Spleen (tissue), 11 donors: Measurements from ENCODE around the gene TMEM114. TPM values are rescaled to one million over a fixed set of nuclear protein-coding genes. Genes with fewer than 3 reads are reported as not detected.

Experiments used
- DNase-seq: peaks from one replicate; pipeline ENCODE4 v3.0.0-alpha.2; 2020
- H3K27ac ChIP-seq, 8 donors: fragments of 200-600 bp; sonication (generic) in 7 of 8; 1 replicate in 4 of 8; 2 replicates in 4 of 8; pipeline versions ENCODE4 v1.5.0 to v1.8.0; 2016 to 2021; ENCODE audit warnings: inconsistent platforms in 4 of 8, mild to moderate bottlenecking in 4 of 8, moderate library complexity in 1 of 8
- H3K27me3 ChIP-seq, 7 donors: fragments of 200-600 bp; sonication (generic) in 6 of 7; replicated peaks in 1 of 7; 1 replicate in 4 of 7; 2 replicates in 3 of 7; pipeline versions ENCODE4 v1.5.0 to v1.8.0; 2016 to 2021; ENCODE audit warnings: inconsistent platforms in 3 of 7, mild to moderate bottlenecking in 1 of 7
- H3K36me3 ChIP-seq, 6 donors: fragments of 200-600 bp; sonication (generic) in 5 of 6; 1 replicate in 4 of 6; 2 replicates in 2 of 6; pipeline versions ENCODE4 v1.5.0 to v1.8.0; 2016 to 2021; ENCODE audit warnings: inconsistent platforms in 2 of 6
- H3K4me1 ChIP-seq, 6 donors: fragments of 200-600 bp; sonication (generic) in 5 of 6; 1 replicate in 3 of 6; 2 replicates in 3 of 6; pipeline versions ENCODE4 v1.5.0 to v1.8.0; 2016 to 2021; ENCODE audit warnings: inconsistent platforms in 3 of 6
- H3K4me3 ChIP-seq, 8 donors: fragments of 200-600 bp; sonication (generic) in 7 of 8; 1 replicate in 4 of 8; 2 replicates in 4 of 8; pipeline versions ENCODE4 v1.5.0 to v1.8.0; 2016 to 2021; ENCODE audit warnings: inconsistent platforms in 4 of 8, mild to moderate bottlenecking in 4 of 8, moderate library complexity in 2 of 8
- H3K9me3 ChIP-seq, 8 donors: fragments of 200-600 bp; sonication (generic) in 7 of 8; 1 replicate in 4 of 8; 2 replicates in 4 of 8; pipeline versions ENCODE4 v1.5.0 to v1.8.0; 2016 to 2021; ENCODE audit warnings: inconsistent platforms in 4 of 8
- CTCF ChIP-seq, 11 experiments: fragments of 200-600 bp in 7 of 11; fragments of 450-650 bp in 4 of 11; sonication (generic) in 4 of 11; IDR thresholded peaks in 8 of 11; conservative IDR thresholded peaks in 3 of 11; 1 replicate in 7 of 11; 2 replicates in 4 of 11; pipeline versions ENCODE4 v1.4.0 to v1.8.0; 2016 to 2021; ENCODE audit warnings: antibody characterized with exemption in 11 of 11, inconsistent platforms in 4 of 11, mild to moderate bottlenecking in 1 of 11
- POLR2A ChIP-seq, 3 donors: fragments of 450-650 bp; IDR thresholded peaks; one replicate each; pipeline ENCODE4 v1.5.1; 2017; ENCODE audit warnings: antibody characterized with exemption in 3 of 3, mild to moderate bottlenecking in 1 of 3
- POLR2AphosphoS5 ChIP-seq, 3 donors: sonication (generic); formaldehyde crosslinking; IDR thresholded peaks; one replicate each; pipeline ENCODE4 v1.5.1; 2017; ENCODE audit warnings: antibody characterized with exemption in 3 of 3
- WGBS, 5 donors: extraction: QIAGEN DNeasy Blood & Tissue Kit in 3 of 5; methylation state at CpG; one replicate each; pipeline versions ENCODE4 v1.1.5 to v1.1.7; 2013 to 2018; 5-methylcytosine and 5-hydroxymethylcytosine counted together
- intact Hi-C: fragments of 100-400 bp; cut with DNase I; formaldehyde crosslinking; loops from one replicate; pipeline ENCODE4 v1.15.0; 2023; ENCODE audit warnings: low total_unique reads
- polyA plus RNA-seq, 3 donors: library from polyadenylated mRNA; stranded (reverse); fragments of 200-250 nt; gene quantifications; one replicate each; pipeline ENCODE4 v1.2.1, GENCODE V29; 2013
- total RNA-seq, 7 donors: library from RNA; depleted of rRNA in 3 of 7; stranded (reverse); fragments of >200 nt in 3 of 7; fragmentation: NEBNext Ultra II Directional in 4 of 7; extraction: Animal tissue kit (Norgen Biotek cat#: 25700) in 4 of 7; gene quantifications; one replicate each; pipeline versions ENCODE4 v1.1.0 to v1.2.1, GENCODE V29; 2016 to 2021
- donor health status: healthy with polysubstance abuse.
- donor health status: DM: no; HTN: no; CAD: no; lungs with moderate emphysema.
- donor health status: DM: no; HTN: no; CAD: no.
- donor health status: Bipolar disorder and iron deficiency.
- donor health status: healthy.
- donor health status: DM: no; HTN: no; CAD: no.
- donor health status: DM: yes; HTN: yes; CAD: no.

Gene TMEM114
- total and polyA plus RNA-seq, 10 donors = not detected

DNA sequence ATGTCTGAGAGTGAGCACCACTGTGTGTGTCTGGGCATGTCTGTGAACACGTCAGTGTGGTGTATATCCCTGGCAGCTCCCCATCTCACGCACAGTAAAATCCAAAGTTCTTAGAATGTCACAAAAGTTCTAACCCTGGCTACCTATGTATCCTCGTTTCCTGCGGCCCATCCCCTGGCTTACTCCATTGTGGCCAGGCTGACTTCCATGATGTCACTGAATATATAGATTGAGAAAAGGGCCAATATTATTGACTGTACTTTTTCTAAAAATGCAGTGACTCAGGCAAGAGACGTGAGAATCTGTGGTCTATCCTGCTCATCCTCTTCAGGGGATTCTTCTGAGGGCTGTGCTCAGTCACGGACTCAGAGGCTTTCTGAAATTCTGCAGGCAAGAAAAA is 30.2 kb upstream of the TMEM114 start:
- Histone ChIP-seq H3K27ac (no peak overlapping the region), H3K9me3 (no peaks in the 10 kb centered on the region), H3K4me1 (peaks cover 9 to 40% (median 21%) of the 10 kb centered on the region in 6 donors), H3K36me3 (peaks cover 0 to 15% (median 3%) of the 10 kb centered on the region in 6 donors), H3K27me3 (peaks cover 0 to 12% (median 0%) of the 10 kb centered on the region in 7 donors), H3K4me3 (no peak overlapping the region)
- 72 to 86% (median 76%) methylated on average over 6 of the region's 6 CpGs for WGBS, 5 donors
- DNase-seq = no peak
- intact Hi-C loops = no loop called here
- TF ChIP-seq CTCF (IDR thresholded peaks at IDR 0.05 in 8 of 11, conservative IDR thresholded peaks at IDR 0.05 in 3 of 11) (no peak), POLR2AphosphoS5 (IDR thresholded peaks at IDR 0.05) (no peak), POLR2A (IDR thresholded peaks at IDR 0.05) (no peak)

DNA sequence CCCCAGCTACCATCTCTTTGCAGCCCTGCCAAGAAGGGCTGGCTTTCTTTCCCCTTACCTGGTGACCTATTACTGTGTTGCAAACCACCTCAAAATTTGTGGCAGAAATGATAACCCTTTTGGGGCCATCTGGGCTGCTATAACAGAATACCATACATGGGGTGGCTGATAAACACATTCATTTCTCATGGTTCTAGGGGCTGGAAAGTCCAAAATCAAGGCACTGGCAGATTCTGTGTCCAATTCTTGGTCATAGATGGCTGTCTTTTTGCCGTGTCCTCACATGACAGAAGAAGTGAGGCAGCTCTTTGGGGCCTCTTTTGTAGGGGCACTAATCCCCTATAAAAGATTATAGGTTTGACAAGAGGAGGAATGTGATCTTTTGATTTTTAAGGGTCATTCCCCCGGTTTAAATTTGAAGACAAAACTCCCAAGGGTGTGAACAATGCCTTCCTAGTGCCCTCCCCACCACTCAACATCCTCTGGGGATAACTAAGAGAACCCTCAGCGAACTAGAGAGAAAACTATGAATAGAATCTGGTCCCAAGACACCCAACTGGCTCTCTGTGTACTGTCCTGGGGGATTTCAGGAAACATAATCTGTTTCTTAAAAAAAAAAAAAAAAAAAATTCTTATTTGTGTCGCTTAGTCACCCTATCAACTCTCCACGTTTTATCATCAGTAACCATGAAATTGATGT is 29.5 kb upstream of the TMEM114 start:
- H3K36me3 ChIP-seq = peaks cover 0 to 11% (median 0%) of the 10 kb centered on the region in 6 donors
- DNase-seq = no peak
- H3K4me1 ChIP-seq = peaks cover 9 to 33% (median 21%) of the 10 kb centered on the region in 6 donors
- intact Hi-C loops = no loop called here
- no peaks in the 10 kb centered on the region for H3K9me3 ChIP-seq
- no peak overlapping the region for H3K4me3 ChIP-seq
- TF ChIP-seq CTCF (IDR thresholded peaks at IDR 0.05 in 8 of 11, conservative IDR thresholded peaks at IDR 0.05 in 3 of 11) = no peak
- TF ChIP-seq POLR2AphosphoS5 (IDR thresholded peaks at IDR 0.05) = no peak
- no peak for TF ChIP-seq POLR2A (IDR thresholded peaks at IDR 0.05)
- 61 to 76% (median 72%) methylated on average over 5 of the region's 5 CpGs for WGBS, 5 donors
- H3K27me3 ChIP-seq = peaks cover 0 to 12% (median 0%) of the 10 kb centered on the region in 7 donors
- no peak overlapping the region for H3K27ac ChIP-seq

DNA sequence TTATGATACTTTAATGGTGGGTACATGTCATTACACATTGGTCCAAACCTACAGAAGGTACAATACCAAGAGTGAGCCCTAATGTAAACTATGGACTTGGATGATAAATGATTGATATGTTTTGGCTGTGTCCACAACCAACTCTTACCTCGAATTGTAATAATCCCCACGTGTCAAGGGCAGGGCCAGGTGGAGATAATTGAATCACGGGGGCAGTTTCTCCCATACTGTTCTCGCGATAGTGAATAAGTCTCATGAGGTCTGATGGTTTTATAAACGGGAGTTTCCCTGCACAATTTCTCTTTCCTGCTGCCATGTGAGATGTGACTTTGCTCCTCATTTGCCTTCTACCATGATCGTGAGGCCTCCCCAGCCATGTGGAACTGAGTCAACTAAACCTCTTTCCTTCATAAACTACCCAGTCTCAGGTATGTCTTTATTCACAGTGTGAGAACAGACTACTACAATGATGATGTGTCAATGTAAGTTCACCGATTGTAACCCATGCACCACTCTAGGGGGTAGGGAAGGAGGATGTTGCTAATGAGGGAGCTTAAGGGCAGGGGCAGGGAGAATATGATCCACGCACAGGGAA is 24.2 kb upstream of the TMEM114 start:
- DNase-seq = no peak
- Histone ChIP-seq H3K27me3 (peaks cover 0 to 20% (median 0%) of the 10 kb centered on the region in 7 donors), H3K27ac (no peak overlapping the region), H3K4me1 (no peaks in the 10 kb centered on the region), H3K36me3 (no peaks in the 10 kb centered on the region), H3K4me3 (no peak overlapping the region), H3K9me3 (no peaks in the 10 kb centered on the region)
- WGBS, 5 donors = 66 to 72% (median 71%) methylated on average over 9 of the region's 9 CpGs
- TF ChIP-seq POLR2A (IDR thresholded peaks at IDR 0.05) (no peak), CTCF (IDR thresholded peaks at IDR 0.05 in 8 of 11, conservative IDR thresholded peaks at IDR 0.05 in 3 of 11) (no peak), POLR2AphosphoS5 (IDR thresholded peaks at IDR 0.05) (no peak)
- intact Hi-C loops = no loop called here

GRCh38 chr16:8611886-8612600 is 21.7 kb upstream of the TMEM114 start:
- H3K9me3 ChIP-seq = no peaks in the 10 kb centered on the region

More at GRCh38 chr16:8611886-8612600, 21.7 kb upstream of the TMEM114 start:
- H3K27ac ChIP-seq = no peak overlapping the region
- no peaks in the 10 kb centered on the region for H3K4me1 ChIP-seq
- H3K4me3 ChIP-seq = no peak overlapping the region
- no peak for DNase-seq
- no peaks in the 10 kb centered on the region for H3K36me3 ChIP-seq
- intact Hi-C loops = no loop called here
- peaks cover 0 to 26% (median 0%) of the 10 kb centered on the region in 7 donors for H3K27me3 ChIP-seq
- TF ChIP-seq CTCF (IDR thresholded peaks at IDR 0.05 in 8 of 11, conservative IDR thresholded peaks at IDR 0.05 in 3 of 11) (no peak), POLR2A (IDR thresholded peaks at IDR 0.05) (no peak), POLR2AphosphoS5 (IDR thresholded peaks at IDR 0.05) (no peak)
- WGBS, 5 donors = 84 to 97% (median 93%) methylated on average over 1 of the region's 1 CpG
